Left lung (tissue), 10 donors: Measurements from ENCODE around the gene DENND2D. TPM values are rescaled to one million over a fixed set of nuclear protein-coding genes. Genes with fewer than 3 reads are reported as not detected.

Experiments
- ATAC-seq: fragments of 200-7000 bp; cut with Tn5 transposase; one replicate; pipeline ENCODE4 v1.9.1; 2020; ENCODE audit warnings: moderate library complexity
- DNase-seq, 4 donors: peaks; one replicate each; pipeline ENCODE4 v3.0.0-alpha.2; 2013 to 2020
- H3K27ac ChIP-seq, 2 donors: fragments of 200-600 bp; sonication (generic) in 1 of 2; one replicate each; pipeline versions ENCODE4 v1.5.0 to v1.8.0; 2020 to 2021
- H3K27me3 ChIP-seq, 2 donors: fragments of 200-600 bp; sonication (generic) in 1 of 2; one replicate each; pipeline versions ENCODE4 v1.5.0 to v1.8.0; 2020 to 2021
- H3K36me3 ChIP-seq, 2 donors: fragments of 200-600 bp; sonication (generic) in 1 of 2; one replicate each; pipeline versions ENCODE4 v1.5.0 to v1.8.0; 2020 to 2021
- H3K4me1 ChIP-seq, 2 donors: fragments of 200-600 bp; one replicate each; pipeline ENCODE4 v1.8.0; 2021
- H3K4me3 ChIP-seq, 2 donors: fragments of 200-600 bp; sonication (generic) in 1 of 2; one replicate each; pipeline versions ENCODE4 v1.5.0 to v1.8.0; 2020 to 2021; ENCODE audit warnings: mild to moderate bottlenecking in 1 of 2
- H3K9me3 ChIP-seq, 2 donors: fragments of 200-600 bp; sonication (generic) in 1 of 2; one replicate each; pipeline versions ENCODE4 v1.5.0 to v1.8.0; 2020 to 2021
- intact Hi-C, 2 donors: fragments of 100-400 bp; cut with DNase I; formaldehyde crosslinking; loops; one replicate each; pipeline versions ENCODE4 v1.11.2 to v1.14.2; 2022
- polyA plus RNA-seq, 6 donors: library from polyadenylated mRNA; unstranded; fragments of 120-200 nt; gene quantifications; one replicate each; pipeline ENCODE4 v1.2.1, GENCODE V29; 2013; ENCODE audit not compliant: insufficient read length in 6 of 6
- total RNA-seq, 2 donors: library from RNA; stranded (reverse); fragmentation: NEBNext Ultra II Directional; extraction: Animal tissue kit (Norgen Biotek cat#: 25700); gene quantifications; one replicate each; pipeline ENCODE4 v1.2.1, GENCODE V29; 2021
- TF ChIP-seq, protein P1 (sequence below), 2 donors: fragments of 200-600 bp; sonication (generic) in 1 of 2; IDR thresholded peaks; one replicate each; pipeline versions ENCODE4 v1.5.0 to v1.8.0; 2021; ENCODE audit warnings: antibody characterized with exemption in 2 of 2
- donor health status: DM: no; HTN: yes; CAD: no.
- donor health status: DM: no; HTN: no; CAD: no.

The DENND2D gene
- total and polyA plus RNA-seq, 8 donors = 19.5 to 78.8 (median 25.5) TPM

DNA sequence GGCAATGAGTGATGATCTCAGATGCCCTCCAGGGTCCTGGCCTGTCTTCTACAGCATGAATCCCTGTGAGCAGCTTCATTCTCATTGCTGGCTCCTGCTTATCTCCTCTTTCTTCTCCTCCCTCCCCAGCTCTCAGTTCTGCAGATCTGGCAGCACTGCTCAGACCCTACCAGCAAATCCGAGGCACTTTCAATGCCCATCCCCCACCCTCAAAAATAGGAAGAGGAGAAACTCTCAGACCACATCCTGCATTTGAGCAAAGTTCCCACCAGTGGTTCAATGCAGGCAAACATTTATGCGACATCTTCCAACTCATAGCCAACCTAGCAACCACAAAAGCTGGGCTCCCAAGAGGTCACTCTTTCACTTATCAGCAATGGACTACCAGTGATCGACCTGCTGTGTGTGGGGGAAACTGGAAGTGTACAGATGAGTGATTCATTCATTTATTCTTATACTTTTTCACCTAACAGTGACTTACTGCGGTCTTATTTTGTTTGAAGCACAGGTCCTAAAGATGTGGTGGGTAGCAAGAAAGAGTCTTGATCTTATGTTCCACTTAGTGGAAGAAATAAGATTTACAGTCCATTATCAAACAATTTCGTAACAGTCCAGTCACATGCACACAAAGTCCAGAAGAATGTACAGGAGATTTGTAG is 21.3 kb upstream of the DENND2D start:
- DNase-seq (no peak), ATAC-seq (no peak)
- Histone ChIP-seq H3K4me1 (peaks cover 7 to 62% of the 10 kb centered on the region in 2 donors), H3K27ac (peak overlapping the region in 1 of 2 donors; percentile 74), H3K36me3 (no peaks in the 10 kb centered on the region), H3K4me3 (no peak overlapping the region), H3K9me3 (no peaks in the 10 kb centered on the region), H3K27me3 (no peaks in the 10 kb centered on the region)
- TF ChIP-seq, protein P1, sequence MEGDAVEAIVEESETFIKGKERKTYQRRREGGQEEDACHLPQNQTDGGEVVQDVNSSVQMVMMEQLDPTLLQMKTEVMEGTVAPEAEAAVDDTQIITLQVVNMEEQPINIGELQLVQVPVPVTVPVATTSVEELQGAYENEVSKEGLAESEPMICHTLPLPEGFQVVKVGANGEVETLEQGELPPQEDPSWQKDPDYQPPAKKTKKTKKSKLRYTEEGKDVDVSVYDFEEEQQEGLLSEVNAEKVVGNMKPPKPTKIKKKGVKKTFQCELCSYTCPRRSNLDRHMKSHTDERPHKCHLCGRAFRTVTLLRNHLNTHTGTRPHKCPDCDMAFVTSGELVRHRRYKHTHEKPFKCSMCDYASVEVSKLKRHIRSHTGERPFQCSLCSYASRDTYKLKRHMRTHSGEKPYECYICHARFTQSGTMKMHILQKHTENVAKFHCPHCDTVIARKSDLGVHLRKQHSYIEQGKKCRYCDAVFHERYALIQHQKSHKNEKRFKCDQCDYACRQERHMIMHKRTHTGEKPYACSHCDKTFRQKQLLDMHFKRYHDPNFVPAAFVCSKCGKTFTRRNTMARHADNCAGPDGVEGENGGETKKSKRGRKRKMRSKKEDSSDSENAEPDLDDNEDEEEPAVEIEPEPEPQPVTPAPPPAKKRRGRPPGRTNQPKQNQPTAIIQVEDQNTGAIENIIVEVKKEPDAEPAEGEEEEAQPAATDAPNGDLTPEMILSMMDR (IDR thresholded peaks at IDR 0.05) = no peak
- intact Hi-C loops = loop anchor here in 1 of 2 donors (10.0 kb wide), 1 partner anchor 183 kb away; no protein-coding TSS in a partner anchor

DNA sequence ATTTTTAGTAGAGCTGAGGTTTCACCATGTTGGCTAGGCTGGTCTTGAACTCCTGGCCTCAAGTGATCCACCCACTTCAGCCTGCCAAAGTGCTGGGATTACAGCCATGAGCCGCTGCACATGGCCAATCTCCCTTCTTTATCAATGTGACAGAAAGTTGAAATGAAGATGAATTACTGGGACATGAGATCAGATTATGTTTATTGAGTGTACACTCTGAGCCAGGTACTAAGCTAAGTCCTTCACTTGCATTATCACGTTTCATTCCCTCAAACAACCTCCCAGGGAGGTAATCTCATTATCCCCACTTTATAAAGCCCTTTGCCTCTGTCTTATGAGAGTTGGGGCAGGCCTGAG is 20.8 kb upstream of the DENND2D start:
- ATAC-seq = no peak
- Histone ChIP-seq H3K27me3 (no peaks in the 10 kb centered on the region), H3K36me3 (no peaks in the 10 kb centered on the region), H3K27ac (peak overlapping the region in 1 of 2 donors; percentile 74), H3K9me3 (no peaks in the 10 kb centered on the region), H3K4me3 (no peak overlapping the region), H3K4me1 (peaks cover 7 to 61% of the 10 kb centered on the region in 2 donors)
- intact Hi-C loops = loop anchor here in 1 of 2 donors (10.0 kb wide), 1 partner anchor 184 kb away; no protein-coding TSS in a partner anchor
- DNase-seq = no peak
- TF ChIP-seq, protein P1 (IDR thresholded peaks at IDR 0.05) = no peak

DNA sequence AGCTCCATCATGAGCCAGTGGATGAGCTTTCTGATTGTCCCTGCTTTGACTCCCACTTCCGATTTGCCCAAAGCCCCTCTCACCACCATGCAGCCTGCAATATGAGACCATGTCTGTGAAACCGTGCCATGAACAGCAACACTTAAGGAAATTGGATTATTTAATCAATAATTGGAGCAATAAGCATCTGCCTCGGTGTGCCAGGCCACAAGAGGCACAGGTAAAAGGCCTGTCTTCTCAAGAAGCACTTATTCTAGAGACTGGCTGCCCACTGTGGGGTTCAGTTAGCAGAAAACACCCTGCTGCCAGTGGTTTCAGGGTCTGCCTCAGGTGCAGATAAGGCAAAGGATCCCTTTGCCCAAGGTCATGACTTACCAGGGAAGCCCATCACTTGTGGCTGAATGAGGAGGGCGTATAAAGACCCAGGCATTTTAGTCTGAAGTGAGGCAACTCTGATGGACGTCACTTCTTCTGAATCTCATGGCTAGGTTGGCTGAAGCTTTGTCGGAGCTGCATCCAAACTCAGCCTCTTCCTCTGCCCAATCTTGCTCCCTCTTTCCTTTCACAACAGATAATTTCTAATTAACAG is 19.9 kb upstream of the DENND2D start:
- DNase-seq = no peak
- H3K27ac ChIP-seq = peak overlapping the region in 1 of 2 donors; percentile 3
- TF ChIP-seq, protein P1 (IDR thresholded peaks at IDR 0.05) = no peak
- intact Hi-C loops = loop anchor here in 1 of 2 donors (10.0 kb wide), 1 partner anchor 184 kb away; no protein-coding TSS in a partner anchor
- no peaks in the 10 kb centered on the region for H3K9me3 ChIP-seq
- H3K36me3 ChIP-seq = no peaks in the 10 kb centered on the region
- no peak for ATAC-seq
- H3K4me1 ChIP-seq = peaks cover 7 to 68% of the 10 kb centered on the region in 2 donors
- no peak overlapping the region for H3K4me3 ChIP-seq
- H3K27me3 ChIP-seq = no peaks in the 10 kb centered on the region

DNA sequence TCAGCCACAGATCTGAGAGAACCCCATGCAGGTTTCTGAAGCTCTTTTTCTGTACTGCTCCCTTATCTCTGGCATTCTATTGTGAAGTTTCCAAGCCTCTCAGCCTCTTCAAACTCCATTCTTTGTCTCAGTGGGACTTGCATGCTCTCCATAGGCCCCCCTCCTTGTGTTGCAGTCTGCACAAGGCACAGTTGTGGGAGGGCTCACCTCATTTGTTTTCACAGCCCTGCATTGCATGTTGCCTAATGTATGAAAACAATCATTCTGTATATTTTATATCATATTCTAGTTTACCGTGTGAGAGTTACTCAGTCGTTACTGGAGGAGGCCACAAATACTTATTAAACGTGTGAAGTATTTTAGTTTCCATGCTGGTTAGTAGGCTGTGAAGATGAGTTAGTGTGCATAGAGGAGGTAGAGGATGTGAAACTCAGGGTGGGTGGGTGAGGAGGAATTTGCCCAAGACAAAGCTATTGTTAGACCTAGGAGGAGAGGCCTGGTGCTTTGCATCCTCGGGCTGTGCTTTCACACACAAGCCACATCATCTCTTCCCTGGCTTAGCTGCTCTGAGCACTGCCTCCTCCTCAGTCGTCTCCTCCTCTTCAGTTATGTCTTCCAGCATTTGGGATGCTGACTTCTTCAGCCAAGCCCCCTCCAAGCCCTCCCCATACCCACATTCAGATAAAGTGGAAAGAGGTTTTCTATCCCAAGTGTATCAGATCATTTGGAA is 19.3 kb upstream of the DENND2D start:
- H3K27ac ChIP-seq = peak overlapping the region in 1 of 2 donors; percentile 30

More for the DNA sequence above, 19.3 kb upstream of the DENND2D start:
- Histone ChIP-seq H3K4me3 (no peak overlapping the region), H3K36me3 (no peaks in the 10 kb centered on the region), H3K27me3 (no peaks in the 10 kb centered on the region), H3K4me1 (peaks cover 7 to 74% of the 10 kb centered on the region in 2 donors), H3K9me3 (no peaks in the 10 kb centered on the region)
- intact Hi-C loops = loop anchor here in 1 of 2 donors (10.0 kb wide), 1 partner anchor 185 kb away; no protein-coding TSS in a partner anchor
- TF ChIP-seq, protein P1 (IDR thresholded peaks at IDR 0.05) = no peak
- ATAC-seq (no peak), DNase-seq (no peak)
